ENCODE measurements around the gene TPPP2. TPM values are rescaled to one million over a fixed set of nuclear protein-coding genes. Genes with fewer than 3 reads are reported as not detected.

The TPPP2 gene
- not detected in 2 replicates for total RNA-seq

GRCh38 chr14:21029917-21030316 is at the start of gene TPPP2:
Gene TPPP2, plus strand, starts transcription at chr14:21030217. Its CDS starts 365 bp downstream, at chr14:21030582.

GRCh38 chr14:20989787-20990600 is 40.0 kb upstream of the TPPP2 start, which contains the start of gene METTL17:
Gene METTL17, plus strand, starts transcription at chr14:20989980. Its CDS starts 23 bp downstream, at chr14:20990003.

GRCh38 chr14:20998674-20999366 is 31.2 kb upstream of the TPPP2 start, which contains the start of gene SLC39A2:
Gene SLC39A2, plus strand, starts transcription at chr14:20999293. Its CDS starts 154 bp downstream, at chr14:20999447.

GRCh38 chr14:21024585-21025370 is 5.2 kb upstream of the TPPP2 start, which contains the start of gene NDRG2:
Gene NDRG2, minus strand, starts transcription at chr14:21025061. Its CDS starts 1,746 bp downstream, at chr14:21023315.

GRCh38 chr14:21034707-21035106 is 4.7 kb downstream of the TPPP2 start, which contains the start of gene RNASE13:
Gene RNASE13, minus strand, starts transcription at chr14:21034807. Its CDS starts 519 bp downstream, at chr14:21034288.

GRCh38 chr14:21041676-21042433 is 11.8 kb downstream of the TPPP2 start, which contains the start of gene RNASE7:
Gene RNASE7, plus strand, starts transcription at chr14:21042362. Its CDS starts 631 bp downstream, at chr14:21042993.

GRCh38 chr14:21057803-21058675 is 28.0 kb downstream of the TPPP2 start, which contains the start of gene RNASE8:
Gene RNASE8, plus strand, starts transcription at chr14:21057822. Its CDS starts 71 bp downstream, at chr14:21057893.

GRCh38 chr14:21070083-21070609 is 40.1 kb downstream of the TPPP2 start, which contains the start of gene ARHGEF40:
Gene ARHGEF40, plus strand, starts transcription at chr14:21070304. Its CDS starts 93 bp downstream, at chr14:21070397.

Other genes with a start within 250 kb of the TPPP2 start
- gene RNASE6, start 248.9 kb upstream of the TPPP2 start, total RNA-seq = not detected in 2 replicates
- gene RNASE1, start 227.4 kb upstream of the TPPP2 start, total RNA-seq = 3.4 and 8.1 TPM in 2 replicates
- gene RNASE3, start 138.8 kb upstream of the TPPP2 start, total RNA-seq = not detected in 2 replicates
- not detected in 2 replicates for gene RNASE2, start 74.7 kb upstream of the TPPP2 start, total RNA-seq
- 36.8 and 104 TPM in 2 replicates for gene METTL17, start 40.2 kb upstream of the TPPP2 start, total RNA-seq
- gene SLC39A2, start 30.9 kb upstream of the TPPP2 start, total RNA-seq = not detected in 2 replicates
- 14.7 and 16.4 TPM in 2 replicates for gene NDRG2, start 5.2 kb upstream of the TPPP2 start, total RNA-seq
- gene RNASE13, start 4.6 kb downstream of the TPPP2 start, total RNA-seq = not detected in 2 replicates
- not detected in 2 replicates for gene RNASE7, start 12.1 kb downstream of the TPPP2 start, total RNA-seq
- not detected in 2 replicates for gene RNASE8, start 27.6 kb downstream of the TPPP2 start, total RNA-seq
- 27.3 and 38.1 TPM in 2 replicates for gene ARHGEF40, start 40.1 kb downstream of the TPPP2 start, total RNA-seq
- gene ZNF219, start 68.4 kb downstream of the TPPP2 start, total RNA-seq = 7.9 and 8.1 TPM in 2 replicates
- gene TMEM253, start 70.8 kb downstream of the TPPP2 start, total RNA-seq = not detected in 2 replicates
- gene OR5AU1, start 125.8 kb downstream of the TPPP2 start, total RNA-seq = not detected in 2 replicates
- gene HNRNPC, start 239.2 kb downstream of the TPPP2 start, total RNA-seq = 379 and 468 TPM in 2 replicates
- not detected in 2 replicates for gene RPGRIP1, start 249.9 kb downstream of the TPPP2 start, total RNA-seq

Measured in cardiac atrium fibroblast (primary cell).